Fibroblast of skin of left quadriceps (primary cell): ENCODE data around the gene APEX2.
"Not testable (repeated sequence)": the region's sequence is repeated elsewhere in the genome, so short reads cannot be mapped to it uniquely, and the experiment has no call there.

Experiments used
- DNase-seq, 2 experiments: peaks; one replicate each; pipeline ENCODE4 v3.0.0-alpha.2; 2013; ENCODE audit warnings: low read depth in 2 of 2

The APEX2 gene

DNA sequence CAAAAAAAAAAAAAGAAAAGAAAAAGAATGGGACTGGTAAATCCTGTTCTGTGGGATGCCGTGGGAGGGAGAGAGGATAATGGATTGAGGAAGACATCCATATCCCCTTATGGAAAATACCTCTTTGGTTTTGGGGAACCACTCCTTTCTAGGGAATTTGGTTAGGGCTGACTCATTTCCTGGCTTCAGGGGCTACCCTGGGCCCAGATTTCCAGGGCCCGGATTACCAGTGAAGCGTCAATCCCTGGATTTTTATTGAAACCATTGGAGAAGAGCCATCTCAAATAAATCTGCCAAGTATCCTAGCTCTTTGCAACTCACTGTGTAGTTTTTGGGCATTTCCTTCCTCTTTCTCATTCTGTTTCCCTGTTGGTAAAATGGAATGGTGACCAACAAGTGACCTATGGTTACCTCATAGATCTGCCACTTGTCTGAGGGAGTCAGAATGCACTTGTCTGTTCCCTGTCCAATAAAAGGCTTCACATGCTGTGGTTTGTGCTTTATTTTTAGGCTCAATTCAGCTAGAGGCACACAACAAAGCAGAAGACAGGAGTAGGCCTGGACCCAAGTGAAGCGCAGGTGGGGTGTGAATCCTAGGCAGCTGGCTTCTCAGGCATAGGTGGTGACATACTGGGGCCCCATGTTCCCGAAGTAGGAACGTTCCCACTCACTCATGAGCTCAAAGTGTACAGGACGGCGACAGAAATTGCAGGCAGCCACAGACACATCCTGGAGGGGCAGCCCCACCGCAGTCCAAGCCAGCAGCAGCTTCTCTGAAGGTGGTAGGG is 8.6 kb downstream of the APEX2 start:
- peak; percentile 17 to 20 for DNase-seq

- no peak for DNase-seq
Observed at GRCh38 chrX:55011294-55011693, 11.1 kb downstream of the APEX2 start.

- no peak for DNase-seq
Observed at GRCh38 chrX:55014897-55015299, 14.7 kb downstream of the APEX2 start.

DNA sequence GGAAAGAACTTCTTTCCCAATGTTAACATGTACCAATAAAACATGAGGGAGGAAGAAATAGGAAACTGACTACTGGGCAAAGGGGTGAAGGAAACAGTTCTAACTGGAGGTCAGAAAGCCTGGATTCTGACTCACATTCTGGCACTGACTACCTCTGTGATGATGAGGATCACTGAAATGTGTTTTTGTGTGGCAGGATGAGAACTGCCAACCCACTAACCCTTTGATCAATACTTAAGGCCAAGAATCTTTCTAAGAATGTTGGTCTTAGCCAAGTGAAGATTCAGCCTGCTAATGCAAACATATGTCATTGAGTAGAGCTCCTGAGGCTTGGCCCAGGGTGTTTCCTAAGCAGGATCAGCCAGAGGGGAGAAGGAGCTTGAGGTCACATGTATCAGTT is 26.0 kb downstream of the APEX2 start:
- DNase-seq = no peak

DNA sequence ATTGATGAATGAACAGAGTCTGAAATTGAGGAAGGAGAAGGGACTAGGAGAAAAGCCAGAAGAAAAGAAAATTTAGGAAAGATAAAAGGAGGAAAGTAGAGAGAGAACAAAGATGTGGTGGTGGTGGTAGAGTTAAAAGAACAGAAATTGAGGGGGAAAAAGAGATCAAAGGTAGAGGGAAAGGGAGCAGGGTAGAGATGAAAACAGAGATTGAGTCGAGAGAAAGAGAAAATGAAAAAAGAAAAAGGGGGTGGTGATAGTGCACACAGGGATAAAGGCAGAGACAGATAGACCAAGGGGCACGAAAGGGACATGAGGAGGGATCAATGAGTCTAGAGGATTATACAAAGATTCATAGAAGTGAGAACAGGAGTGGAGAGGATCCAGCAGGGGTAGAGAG is 26.7 kb downstream of the APEX2 start:
- no peak for DNase-seq

DNA sequence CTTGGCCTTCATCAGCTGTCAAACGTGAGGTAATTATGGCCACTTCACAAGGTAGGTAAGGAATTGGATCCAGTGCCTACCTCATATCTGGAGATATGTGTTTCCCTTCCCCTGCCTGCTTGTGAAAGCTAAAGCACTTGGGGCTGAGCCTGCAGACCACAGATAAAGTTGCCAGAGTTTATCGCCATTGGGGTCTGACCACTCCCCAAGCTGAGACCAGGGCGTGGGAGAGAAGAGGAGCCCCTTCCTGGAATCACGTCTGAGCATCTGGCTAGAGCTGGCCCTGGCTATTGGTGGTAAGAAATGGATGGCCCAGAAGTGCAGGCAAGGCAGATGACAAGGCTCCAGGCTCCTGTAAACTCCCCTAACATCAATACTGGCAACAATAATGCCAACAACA is 27.9 kb downstream of the APEX2 start:
- DNase-seq = no peak

DNA sequence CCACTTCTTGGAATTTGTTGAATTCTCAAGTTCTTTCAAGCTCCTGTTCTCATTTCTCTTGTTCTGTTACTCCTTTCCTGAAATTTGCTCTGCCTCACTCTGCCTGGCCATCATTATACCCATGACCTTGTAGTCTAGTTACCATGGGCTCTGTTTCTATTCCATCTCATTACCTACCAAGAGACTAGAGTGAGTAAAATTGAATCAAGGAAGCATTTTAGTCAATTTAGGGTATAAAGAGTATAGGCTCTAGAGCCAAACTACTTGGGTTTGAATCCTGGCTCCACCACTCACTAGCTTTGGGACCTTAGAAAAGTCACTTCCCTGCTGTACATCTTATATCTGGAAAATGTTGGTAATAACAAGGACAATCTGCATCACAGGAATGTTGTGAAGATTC is 28.4 kb downstream of the APEX2 start:
- DNase-seq = no peak

GRCh38 chrX:55029291-55029690 is 29.1 kb downstream of the APEX2 start:
- no peak for DNase-seq

DNA sequence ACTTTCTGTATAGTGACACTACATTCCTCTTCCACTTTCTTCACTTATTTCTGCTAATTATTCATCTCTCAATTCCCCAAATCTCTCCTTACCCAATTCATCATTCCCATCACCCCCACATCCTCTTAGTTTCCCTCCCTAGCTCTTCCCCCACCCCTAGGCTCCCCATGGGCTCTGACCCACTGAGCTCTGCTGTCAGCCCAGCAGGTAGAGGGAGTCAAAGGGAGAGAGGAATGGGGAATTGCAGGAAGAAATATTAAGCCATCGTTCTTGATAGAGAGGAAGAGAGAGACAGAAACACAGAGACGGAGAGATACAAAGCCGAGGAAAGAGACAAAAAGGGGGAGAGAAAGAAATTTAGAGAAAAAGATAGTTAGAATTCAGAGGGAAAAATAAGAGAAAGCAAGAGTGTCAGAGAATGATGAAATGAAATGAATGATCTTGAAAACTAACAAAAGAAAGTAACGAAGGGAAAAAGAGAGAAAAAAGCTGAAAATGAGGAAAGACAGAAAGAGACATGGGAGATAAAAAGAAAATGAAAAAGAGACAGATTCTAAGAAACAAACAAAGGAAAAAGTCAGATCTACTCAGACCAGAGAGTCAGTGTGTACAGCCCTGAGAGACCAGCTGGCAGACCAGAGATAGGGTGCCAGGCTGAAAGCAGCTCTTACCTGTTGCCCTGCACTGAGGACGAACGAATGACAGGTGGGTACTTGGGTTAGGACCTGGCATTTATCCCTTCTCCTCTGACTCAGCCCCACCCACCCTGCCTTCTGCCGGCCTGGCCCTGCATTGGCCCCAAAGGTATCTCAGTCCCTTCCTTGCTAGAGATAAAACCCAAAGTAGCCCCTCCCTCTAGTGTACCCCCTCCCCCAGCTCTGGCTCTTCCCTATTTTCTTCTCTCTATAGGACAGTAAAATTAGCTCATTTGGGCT is 30.4 kb downstream of the APEX2 start, which contains the start of gene ALAS2:
Gene ALAS2, minus strand, starts transcription at position 707 of the 935 bp plus-strand sequence. CDS start 4,977 bp downstream, outside the sequence.
- DNase-seq = no peak

DNA sequence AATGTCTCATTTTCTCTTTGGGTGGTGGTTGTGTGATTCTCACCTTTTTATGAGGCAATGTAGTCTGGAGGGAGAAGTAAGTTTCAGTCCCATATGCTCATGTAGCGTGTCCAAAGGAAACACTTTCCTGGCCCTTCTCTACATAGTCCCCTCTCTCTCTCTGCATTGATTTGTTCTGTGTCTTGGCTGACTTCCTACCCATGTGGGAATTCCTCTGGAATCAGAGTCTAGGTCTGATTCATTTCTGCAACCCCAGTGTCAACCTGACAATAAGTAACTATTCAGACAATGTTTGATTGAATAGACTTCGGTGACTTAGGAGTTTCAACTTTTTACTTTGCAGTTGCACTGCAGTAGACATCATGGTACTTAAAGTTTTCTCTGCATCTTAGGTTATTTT is 33.3 kb downstream of the APEX2 start:
- no peak for DNase-seq

GRCh38 chrX:55039471-55039870 is 39.3 kb downstream of the APEX2 start:
- no peak for DNase-seq

- no peak for DNase-seq
Observed at GRCh38 chrX:55041514-55041913, 41.4 kb downstream of the APEX2 start.

GRCh38 chrX:55050599-55050998 is 50.4 kb downstream of the APEX2 start:
- DNase-seq = not testable (repeated sequence)

DNA sequence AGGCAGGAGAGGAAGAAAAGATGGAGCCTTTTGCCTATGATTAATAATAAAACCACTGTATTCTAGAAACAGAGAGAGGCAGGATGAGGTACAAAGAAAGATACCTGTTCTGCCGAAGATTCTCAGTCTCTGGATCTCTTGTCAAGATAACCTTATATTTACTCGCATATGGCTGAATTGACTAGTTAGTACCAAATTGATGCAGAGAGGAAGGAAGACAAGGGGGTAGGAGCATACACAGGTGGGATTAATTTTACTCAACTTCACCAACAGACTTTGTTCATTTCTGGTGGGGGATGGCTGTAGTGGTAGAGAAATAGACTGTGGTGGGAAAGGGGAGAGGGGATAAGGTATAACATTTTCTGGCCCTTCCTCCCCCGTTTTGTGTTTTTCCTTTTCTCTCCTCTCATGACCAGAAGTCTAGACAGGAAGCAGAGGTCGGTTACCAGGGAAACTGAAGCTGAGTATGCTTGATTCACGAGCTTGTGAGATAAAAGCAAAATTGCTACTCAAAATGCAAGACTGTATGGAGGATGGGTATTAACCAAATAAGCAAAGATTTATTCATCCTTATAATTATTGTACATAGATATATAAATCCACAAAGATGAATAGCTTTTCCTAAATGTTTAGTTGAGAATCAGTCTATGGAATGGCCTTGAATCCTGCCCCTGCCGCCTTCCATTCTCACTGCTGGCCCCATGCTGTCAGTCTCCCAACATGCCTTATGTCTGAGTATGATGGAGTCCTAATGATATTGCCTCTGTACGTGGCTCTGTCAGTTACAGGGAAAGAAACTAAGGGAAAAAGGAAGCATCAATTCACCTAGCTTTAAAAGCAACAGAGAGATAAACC is 56.9 kb downstream of the APEX2 start:
- no peak for DNase-seq

DNA sequence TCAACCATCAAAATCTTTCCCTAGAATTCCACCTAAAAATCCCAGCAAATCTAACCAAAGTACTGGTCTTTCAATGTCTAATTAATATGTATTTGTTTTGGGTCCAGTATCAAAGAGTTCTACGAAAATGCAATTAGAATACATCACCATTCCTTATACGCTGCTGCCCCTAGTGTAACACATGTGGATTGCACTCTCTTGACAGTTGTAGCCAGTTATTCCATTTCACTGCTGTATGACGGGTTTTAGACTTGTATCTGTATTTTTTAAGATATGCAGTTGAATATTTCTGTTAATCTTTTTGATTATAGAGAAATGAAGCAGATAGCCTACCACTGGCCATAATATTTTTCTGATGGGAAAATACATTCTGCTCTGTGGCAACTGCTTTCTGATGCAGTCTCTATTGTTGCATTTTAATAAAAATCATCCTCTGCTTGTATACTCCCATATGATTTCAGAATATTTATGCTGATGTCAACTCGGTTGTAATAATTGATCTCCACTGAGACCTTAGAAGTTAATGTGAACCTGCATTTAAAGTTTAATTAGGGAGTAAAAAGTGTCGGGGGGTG is 57.6 kb downstream of the APEX2 start:
- no peak for DNase-seq
